Embryonic facial prominence (tissue), 1 donor: Measurements from ENCODE around the gene CRYBG1.
"Not testable (repeated sequence)": the region's sequence is repeated elsewhere in the genome, so short reads cannot be mapped to it uniquely, and the experiment has no call there.

Source experiments
- DNase-seq: peaks from one replicate; pipeline ENCODE4 v3.0.0-alpha.2; 2016; ENCODE audit errors: extremely low spot score

CRYBG1 gene

GRCh38 chr6:106509420-106510089 lies 149.0 kb downstream of the CRYBG1 start:
- DNase-seq, result no peak

- no peak for DNase-seq
These were observed 149.8 kb downstream of the CRYBG1 start for GRCh38 chr6:106510090-106510970.

- no peak for DNase-seq
These were observed 151.0 kb downstream of the CRYBG1 start for GRCh38 chr6:106511288-106512047.

DNA sequence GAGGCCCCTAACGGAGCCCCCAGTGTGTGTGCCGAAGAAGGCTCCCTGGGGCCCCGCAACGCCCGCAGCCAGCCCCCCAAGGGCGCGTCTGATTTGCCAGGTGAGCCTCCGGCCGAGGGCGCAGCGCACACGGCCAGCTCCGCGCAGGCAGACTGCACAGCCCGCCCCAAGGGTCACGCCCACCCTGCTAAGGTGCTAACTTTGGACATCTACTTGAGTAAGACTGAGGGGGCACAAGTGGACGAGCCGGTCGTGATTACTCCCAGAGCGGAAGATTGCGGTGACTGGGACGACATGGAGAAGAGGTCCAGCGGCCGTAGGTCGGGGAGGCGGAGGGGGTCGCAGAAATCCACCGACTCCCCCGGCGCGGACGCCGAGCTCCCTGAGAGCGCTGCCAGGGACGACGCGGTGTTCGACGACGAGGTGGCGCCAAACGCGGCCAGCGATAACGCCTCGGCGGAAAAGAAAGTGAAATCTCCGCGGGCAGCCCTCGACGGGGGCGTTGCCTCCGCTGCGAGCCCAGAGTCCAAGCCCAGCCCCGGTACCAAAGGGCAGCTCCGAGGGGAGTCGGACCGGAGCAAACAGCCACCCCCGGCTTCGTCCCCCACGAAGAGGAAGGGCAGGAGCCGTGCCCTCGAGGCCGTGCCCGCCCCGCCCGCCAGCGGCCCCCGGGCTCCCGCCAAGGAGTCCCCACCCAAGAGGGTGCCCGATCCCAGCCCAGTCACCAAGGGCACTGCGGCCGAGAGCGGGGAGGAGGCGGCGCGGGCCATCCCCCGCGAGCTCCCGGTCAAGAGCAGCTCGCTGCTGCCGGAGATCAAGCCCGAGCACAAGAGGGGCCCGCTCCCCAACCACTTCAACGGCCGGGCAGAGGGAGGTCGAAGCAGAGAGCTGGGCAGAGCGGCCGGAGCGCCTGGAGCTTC lies 151.8 kb downstream of the CRYBG1 start:
- DNase-seq, result no peak

DNA sequence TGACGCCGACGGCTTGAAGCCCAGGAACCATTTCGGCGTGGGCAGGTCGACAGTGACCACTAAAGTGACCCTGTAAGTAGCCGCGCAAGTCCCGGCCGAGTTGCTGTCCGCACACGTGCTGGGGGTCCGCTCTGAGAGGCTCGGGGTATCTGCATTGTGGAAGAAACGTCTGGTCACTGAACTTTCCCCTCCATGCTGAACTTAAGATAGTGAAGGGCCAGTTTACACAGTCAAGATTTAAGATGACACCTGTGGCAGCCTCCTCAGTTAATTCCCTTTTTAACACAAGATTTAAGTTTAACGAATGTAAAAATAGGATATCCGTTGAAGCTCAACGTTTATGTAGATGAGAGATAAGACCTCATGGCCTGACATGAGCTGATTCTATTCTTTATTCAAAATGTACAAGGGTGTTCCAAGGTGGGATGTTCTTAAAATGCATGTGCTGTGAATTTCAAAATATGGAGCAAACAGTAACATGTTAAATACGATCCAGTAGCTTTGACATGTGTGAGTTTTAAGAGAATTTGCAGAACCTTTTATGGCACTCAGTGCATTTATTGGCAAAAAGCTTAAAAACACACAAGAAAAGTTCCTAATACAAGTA lies 152.6 kb downstream of the CRYBG1 start:
- no peak for DNase-seq

- DNase-seq, result no peak
These were observed 153.5 kb downstream of the CRYBG1 start for GRCh38 chr6:106513808-106514582.

DNA sequence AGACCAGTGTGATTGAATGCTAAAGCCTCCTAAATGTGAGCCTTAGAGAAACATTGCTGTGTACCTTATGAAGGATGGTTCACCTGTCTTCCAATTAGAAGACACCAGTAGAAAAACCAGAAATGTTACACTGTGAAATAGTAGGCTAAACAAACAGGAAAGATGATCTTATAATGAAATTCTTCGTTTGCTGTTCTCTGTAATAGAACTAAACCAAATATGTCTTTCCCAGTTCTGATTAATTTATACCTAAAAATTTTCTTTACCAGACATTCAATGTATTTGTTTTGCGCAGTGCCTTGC lies 154.0 kb downstream of the CRYBG1 start:
- no peak for DNase-seq

DNA sequence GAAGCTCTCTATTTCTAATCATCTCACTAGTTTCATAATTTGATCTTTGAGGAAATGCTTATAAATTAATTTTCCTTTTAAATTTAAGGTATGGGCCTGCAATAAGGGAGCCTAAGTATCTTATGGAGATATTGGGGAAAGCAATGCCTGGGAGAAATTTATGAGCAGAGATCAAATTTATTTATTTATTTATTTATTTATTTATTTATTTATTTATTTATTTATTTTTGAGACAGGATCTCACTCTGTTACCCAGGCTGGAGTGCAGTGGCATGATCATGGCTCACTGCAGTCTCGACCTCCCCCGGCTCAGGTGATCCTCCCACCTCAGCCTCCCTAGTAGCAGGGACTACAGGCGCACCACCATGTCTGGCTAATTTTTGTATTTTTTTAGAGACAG lies 155.1 kb downstream of the CRYBG1 start:
- DNase-seq, result not testable (repeated sequence)

- no peak for DNase-seq
These were observed 156.1 kb downstream of the CRYBG1 start for GRCh38 chr6:106516616-106517015.

GRCh38 chr6:106517706-106518105 lies 157.2 kb downstream of the CRYBG1 start:
- no peak for DNase-seq

- DNase-seq, result no peak
These were observed 158.2 kb downstream of the CRYBG1 start for GRCh38 chr6:106518748-106519147.

DNA sequence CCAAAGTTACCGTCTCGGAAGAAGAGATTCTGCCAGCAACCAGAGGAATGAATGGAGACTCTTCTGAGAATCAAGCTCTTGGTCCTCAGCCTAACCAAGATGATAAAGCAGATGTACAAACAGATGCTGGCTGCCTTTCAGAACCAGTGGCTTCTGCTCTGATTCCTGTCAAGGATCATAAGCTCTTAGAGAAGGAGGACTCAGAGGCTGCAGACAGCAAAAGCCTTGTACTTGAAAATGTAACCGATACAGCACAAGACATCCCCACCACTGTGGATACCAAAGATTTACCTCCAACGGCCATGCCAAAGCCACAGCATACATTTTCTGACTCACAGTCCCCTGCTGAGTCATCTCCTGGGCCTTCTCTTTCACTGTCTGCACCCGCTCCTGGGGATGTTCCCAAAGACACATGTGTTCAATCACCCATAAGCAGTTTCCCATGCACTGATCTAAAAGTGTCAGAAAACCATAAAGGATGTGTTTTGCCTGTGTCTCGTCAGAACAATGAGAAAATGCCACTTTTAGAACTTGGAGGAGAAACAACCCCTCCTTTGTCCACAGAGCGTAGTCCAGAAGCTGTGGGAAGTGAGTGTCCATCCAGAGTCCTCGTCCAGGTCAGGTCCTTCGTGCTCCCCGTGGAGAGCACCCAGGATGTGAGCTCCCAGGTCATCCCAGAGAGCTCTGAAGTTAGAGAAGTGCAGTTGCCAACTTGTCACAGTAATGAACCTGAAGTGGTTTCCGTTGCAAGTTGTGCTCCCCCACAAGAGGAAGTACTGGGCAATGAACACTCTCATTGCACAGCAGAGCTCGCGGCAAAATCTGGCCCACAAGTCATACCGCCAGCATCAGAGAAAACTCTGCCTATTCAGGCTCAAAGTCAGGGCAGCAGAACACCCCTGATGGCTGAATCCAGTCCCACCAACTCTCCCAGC lies 159.2 kb downstream of the CRYBG1 start:
- no peak for DNase-seq

- DNase-seq, result no peak
These were observed 160.3 kb downstream of the CRYBG1 start for GRCh38 chr6:106520711-106521401.

- no peak for DNase-seq
These were observed 162.2 kb downstream of the CRYBG1 start for GRCh38 chr6:106522562-106523250.

DNA sequence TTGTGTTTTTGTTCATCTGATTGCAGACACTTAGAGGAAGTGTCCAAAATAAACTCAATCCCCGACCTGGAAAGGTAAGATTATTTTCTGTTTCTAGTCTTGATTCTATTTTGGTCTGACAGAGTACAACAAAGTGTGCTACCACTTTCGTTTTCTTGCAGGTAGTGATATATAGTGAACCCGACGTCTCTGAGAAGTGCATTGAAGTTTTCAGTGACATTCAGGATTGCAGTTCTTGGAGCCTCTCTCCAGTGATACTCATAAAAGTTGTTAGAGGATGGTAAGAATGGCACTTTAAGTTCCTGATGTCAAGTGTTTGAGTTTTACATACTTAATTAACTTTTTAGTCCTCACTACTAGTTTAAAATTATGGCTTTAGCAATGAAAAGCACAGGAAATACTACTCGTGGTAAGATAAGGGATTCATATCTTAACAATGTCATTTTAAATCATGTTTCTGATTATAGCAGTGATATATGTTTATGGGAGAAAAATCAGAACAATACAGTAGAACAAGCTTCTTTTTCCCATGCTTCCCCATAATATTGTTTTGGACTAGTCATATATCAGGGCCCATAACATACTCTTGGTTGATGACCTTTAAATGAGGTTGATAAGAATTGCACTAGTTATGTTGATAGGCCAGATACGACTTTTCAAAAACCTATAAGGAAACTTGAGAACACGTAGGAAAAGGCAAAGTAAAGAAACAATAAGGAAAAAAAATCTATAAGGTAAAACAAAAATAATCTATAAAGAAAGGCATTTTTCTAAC lies 164.8 kb downstream of the CRYBG1 start:
- no peak for DNase-seq

DNA sequence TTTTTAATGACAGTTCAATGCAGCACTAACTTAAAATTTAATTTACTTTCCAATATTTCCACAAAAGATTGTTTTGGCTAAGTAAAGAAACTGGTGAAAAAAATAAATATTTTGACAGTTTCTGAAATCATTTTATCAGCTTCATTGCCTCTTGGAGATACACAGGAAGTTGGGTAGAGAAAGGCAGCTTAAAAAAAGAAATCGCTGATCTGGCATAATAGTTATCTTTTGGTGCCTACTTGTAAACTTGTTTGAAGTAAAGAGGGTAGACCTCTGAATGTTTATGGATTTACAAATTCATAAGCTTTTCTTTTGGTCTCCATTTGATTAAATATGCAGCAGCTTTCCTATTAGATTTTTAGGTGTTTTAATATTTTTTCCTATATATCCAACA lies 165.4 kb downstream of the CRYBG1 start:
- DNase-seq, result no peak

GRCh38 chr6:106527117-106527516 lies 166.6 kb downstream of the CRYBG1 start:
- DNase-seq, result no peak
